Lower leg skin (tissue), 3 donors: Measurements from ENCODE around the gene PGPEP1.

Experiments
- POLR2A ChIP-seq, 2 donors: fragments of 450-650 bp; IDR thresholded peaks; one replicate each; pipeline ENCODE4 v1.6.1; 2016 to 2017; ENCODE audit warnings: antibody characterized with exemption in 2 of 2, mild to moderate bottlenecking in 1 of 2, moderate library complexity in 1 of 2
- TF ChIP-seq, protein P1 (sequence below), 3 donors: fragments of 450-650 bp; IDR thresholded peaks; one replicate each; pipeline ENCODE4 v1.5.1; 2016; ENCODE audit warnings: antibody characterized with exemption in 3 of 3, mild to moderate bottlenecking in 3 of 3, moderate library complexity in 2 of 3

DNA sequence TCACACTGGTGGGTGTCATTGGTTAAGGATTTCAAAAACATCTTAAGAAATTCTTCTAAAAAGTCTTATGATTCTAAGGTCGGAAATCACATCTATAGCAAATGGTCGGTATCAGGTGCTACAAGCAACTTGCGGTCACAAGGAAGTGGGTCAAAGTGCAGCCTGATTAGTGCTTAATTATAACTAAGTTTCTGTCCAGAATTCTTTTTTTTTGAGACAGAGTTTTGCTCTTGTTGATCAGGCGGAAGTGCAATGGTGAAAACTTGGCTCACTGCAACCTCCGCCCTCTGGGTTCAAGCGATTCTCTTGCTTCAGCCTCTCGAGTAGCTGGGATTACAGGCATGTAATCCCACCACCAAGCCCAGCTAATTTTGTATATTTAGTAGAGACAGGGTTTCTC lies 44.4 kb downstream of the PGPEP1 start:
- TF ChIP-seq, protein P1, sequence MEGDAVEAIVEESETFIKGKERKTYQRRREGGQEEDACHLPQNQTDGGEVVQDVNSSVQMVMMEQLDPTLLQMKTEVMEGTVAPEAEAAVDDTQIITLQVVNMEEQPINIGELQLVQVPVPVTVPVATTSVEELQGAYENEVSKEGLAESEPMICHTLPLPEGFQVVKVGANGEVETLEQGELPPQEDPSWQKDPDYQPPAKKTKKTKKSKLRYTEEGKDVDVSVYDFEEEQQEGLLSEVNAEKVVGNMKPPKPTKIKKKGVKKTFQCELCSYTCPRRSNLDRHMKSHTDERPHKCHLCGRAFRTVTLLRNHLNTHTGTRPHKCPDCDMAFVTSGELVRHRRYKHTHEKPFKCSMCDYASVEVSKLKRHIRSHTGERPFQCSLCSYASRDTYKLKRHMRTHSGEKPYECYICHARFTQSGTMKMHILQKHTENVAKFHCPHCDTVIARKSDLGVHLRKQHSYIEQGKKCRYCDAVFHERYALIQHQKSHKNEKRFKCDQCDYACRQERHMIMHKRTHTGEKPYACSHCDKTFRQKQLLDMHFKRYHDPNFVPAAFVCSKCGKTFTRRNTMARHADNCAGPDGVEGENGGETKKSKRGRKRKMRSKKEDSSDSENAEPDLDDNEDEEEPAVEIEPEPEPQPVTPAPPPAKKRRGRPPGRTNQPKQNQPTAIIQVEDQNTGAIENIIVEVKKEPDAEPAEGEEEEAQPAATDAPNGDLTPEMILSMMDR (IDR thresholded peaks at IDR 0.05) = no peak
- no peak for TF ChIP-seq POLR2A (IDR thresholded peaks at IDR 0.05)
